CD4-positive, alpha-beta T cell (primary cell): ENCODE data around the gene DIP2C. TPM values are rescaled to one million over a fixed set of nuclear protein-coding genes. Genes with fewer than 3 reads are reported as not detected.

Experiments used
- ATAC-seq: fragments of 200-7000 bp; cut with Tn5 transposase; one replicate; pipeline ENCODE4 v1.10.0; 2022; ENCODE audit warnings: mild to moderate bottlenecking; ENCODE audit not compliant: poor library complexity
- CTCF ChIA-PET: fragments of 350-600 bp; sonication (Branson Sonifier 250); formaldehyde crosslinking; loops from one replicate; lab custom pipeline; 2021; ENCODE audit warnings: antibody characterized with exemption, inconsistent platforms; lab: Charles Lee
- POLR2A ChIA-PET: fragments of 350-600 bp; sonication (Branson Sonifier 250); formaldehyde crosslinking; loops from one replicate; lab custom pipeline; 2021; ENCODE audit warnings: antibody characterized with exemption, inconsistent platforms; lab: Charles Lee
- DNase-seq, 14 experiments: peaks; one replicate each; pipeline ENCODE4 v3.0.0-alpha.2; 2013 to 2020; ENCODE audit warnings: mixed read lengths in 2 of 14
- H3K27ac ChIP-seq, 2 donors: one replicate each; pipeline versions ENCODE4 v1.5.1 to v1.7.0; 2013; ENCODE audit warnings: low read length in 2 of 2, low read depth in 1 of 2, mild to moderate bottlenecking in 1 of 2
- H3K27me3 ChIP-seq, 2 experiments: 1 replicate in 1 of 2; 2 replicates in 1 of 2; pipeline versions ENCODE4 v1.6.1 to v1.7.0; 2013; ENCODE audit warnings: low read length in 2 of 2, control low read depth in 1 of 2, mild to moderate bottlenecking in 1 of 2, moderate library complexity in 1 of 2; ENCODE audit not compliant: insufficient read depth in 2 of 2, control insufficient read depth in 1 of 2
- H3K36me3 ChIP-seq: one replicate; pipeline ENCODE4 v1.6.1; 2013; ENCODE audit warnings: low read length, control low read depth; ENCODE audit not compliant: insufficient read depth
- H3K4me1 ChIP-seq: one replicate; pipeline ENCODE4 v1.6.1; 2013; ENCODE audit warnings: low read length, control low read depth; ENCODE audit not compliant: insufficient read depth
- H3K4me3 ChIP-seq: one replicate; pipeline ENCODE4 v1.5.1; 2013; ENCODE audit warnings: mild to moderate bottlenecking, low read length, moderate library complexity
- H3K9me3 ChIP-seq, 2 experiments: 1 replicate in 1 of 2; 2 replicates in 1 of 2; pipeline versions ENCODE4 v1.6.1 to v1.7.0; 2013; ENCODE audit warnings: low read length in 2 of 2, mild to moderate bottlenecking in 2 of 2, control low read depth in 1 of 2, moderate library complexity in 1 of 2; ENCODE audit not compliant: control insufficient read depth in 1 of 2, insufficient read depth in 1 of 2
- H3K27ac Mint-ChIP-seq: one replicate; pipeline ENCODE4 v1.8.0; 2020; ENCODE audit warnings: mixed read lengths
- H3K27me3 Mint-ChIP-seq: one replicate; pipeline ENCODE4 v1.8.0; 2021; ENCODE audit warnings: mixed read lengths
- H3K36me3 Mint-ChIP-seq: one replicate; pipeline ENCODE4 v1.8.0; 2021; ENCODE audit warnings: low read depth, mixed read lengths
- H3K4me1 Mint-ChIP-seq: one replicate; pipeline ENCODE4 v1.8.0; 2021; ENCODE audit warnings: low read depth, mixed read lengths
- H3K4me3 Mint-ChIP-seq: one replicate; pipeline ENCODE4 v1.8.0; 2020; ENCODE audit warnings: mild to moderate bottlenecking, mixed read lengths
- H3K9me3 Mint-ChIP-seq: one replicate; pipeline ENCODE4 v1.8.0; 2020; ENCODE audit warnings: mixed read lengths
- CTCF ChIP-seq: fragments of 200-600 bp; IDR thresholded peaks from one replicate; pipeline ENCODE4 v1.8.0; 2022; ENCODE audit warnings: antibody characterized with exemption, mild to moderate bottlenecking
- intact Hi-C, 2 experiments: fragments of 100-400 bp; cut with DNase I in 1 of 2; cut with micrococcal nuclease in 1 of 2; formaldehyde crosslinking; loops; one replicate each; pipeline versions ENCODE4 v1.15.1 to v1.9.0; 2023 to 2025; cut with DNase I, micrococcal nuclease
- total RNA-seq, 174 experiments: library from RNA in 2 of 174; stranded (reverse) in 2 of 174; gene quantifications; one replicate each; pipeline ENCODE4 v1.2.3 and lab custom pipeline; 2021 to 2026

Gene DIP2C
- total RNA-seq, 2 experiments from 2014 or later: 4.1 TPM

GRCh38 chr10:285216-285615 is 404.3 kb downstream of the DIP2C start:
- Mint-ChIP-seq H3K4me1 (peaks cover 7% of the 10 kb centered on the region), H3K36me3 (peaks cover 52% of the 10 kb centered on the region), H3K27me3 (no peaks in the 10 kb centered on the region), H3K9me3 (no peaks in the 10 kb centered on the region), H3K4me3 (no peak overlapping the region), H3K27ac (no peak overlapping the region)
- ChIA-PET CTCF (no interaction called here), POLR2A (no interaction called here)
- no peaks in the 10 kb centered on the region for H3K36me3 ChIP-seq
- TF ChIP-seq CTCF: no peak
- DNase-seq: no peak
- no peak for ATAC-seq
- no peaks in the 10 kb centered on the region for H3K27me3 ChIP-seq
- H3K4me1 ChIP-seq: no peaks in the 10 kb centered on the region
- no peak overlapping the region for H3K4me3 ChIP-seq
- H3K27ac ChIP-seq: no peak overlapping the region
- H3K9me3 ChIP-seq: peaks cover 0 to 5% of the 10 kb centered on the region in 2 experiments
- intact Hi-C loops: no loop called here

GRCh38 chr10:283916-284356 is 405.5 kb downstream of the DIP2C start:
- Mint-ChIP-seq H3K27me3 (no peaks in the 10 kb centered on the region), H3K27ac (no peak overlapping the region), H3K9me3 (no peaks in the 10 kb centered on the region), H3K4me3 (no peak overlapping the region), H3K36me3 (peaks cover 52% of the 10 kb centered on the region), H3K4me1 (peaks cover 7% of the 10 kb centered on the region)
- intact Hi-C loops: no loop called here
- DNase-seq (peak in 2 of 14 experiments; percentile 6 to 27), ATAC-seq (no peak)
- no peak overlapping the region for H3K4me3 ChIP-seq
- CTCF ChIA-PET: no interaction called here
- no peaks in the 10 kb centered on the region for H3K4me1 ChIP-seq
- H3K36me3 ChIP-seq: no peaks in the 10 kb centered on the region
- H3K27me3 ChIP-seq: no peaks in the 10 kb centered on the region
- H3K27ac ChIP-seq: no peak overlapping the region
- POLR2A ChIA-PET: no interaction called here
- no peak for TF ChIP-seq CTCF
- H3K9me3 ChIP-seq: peaks cover 0 to 5% of the 10 kb centered on the region in 2 experiments

DNA sequence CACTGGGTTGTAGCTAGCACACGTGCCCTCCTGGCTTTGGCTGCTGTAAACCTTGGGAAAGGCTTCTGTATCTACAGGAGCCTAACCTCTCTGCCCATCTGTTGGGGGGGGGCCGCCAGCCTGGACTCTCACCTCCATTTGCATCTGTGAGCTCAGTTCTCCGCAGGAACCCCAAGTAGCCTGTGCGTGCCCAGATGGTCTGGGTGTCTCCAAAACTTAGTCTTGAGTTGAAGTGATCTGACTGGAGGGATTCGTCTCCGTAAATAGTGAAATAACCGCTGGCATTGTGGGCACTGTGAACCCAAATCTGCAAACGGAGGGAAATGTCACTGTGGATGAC is 406.4 kb downstream of the DIP2C start:
- H3K27ac ChIP-seq: no peak overlapping the region
- ChIA-PET POLR2A (no interaction called here), CTCF (no interaction called here)
- no peak for ATAC-seq
- Mint-ChIP-seq H3K27ac (no peak overlapping the region), H3K9me3 (no peaks in the 10 kb centered on the region), H3K4me3 (no peak overlapping the region), H3K36me3 (peaks cover 49% of the 10 kb centered on the region), H3K4me1 (peaks cover 7% of the 10 kb centered on the region), H3K27me3 (no peaks in the 10 kb centered on the region)
- H3K36me3 ChIP-seq: no peaks in the 10 kb centered on the region
- H3K9me3 ChIP-seq: no peaks in the 10 kb centered on the region
- intact Hi-C loops: no loop called here
- TF ChIP-seq CTCF: no peak
- no peak for DNase-seq
- no peaks in the 10 kb centered on the region for H3K4me1 ChIP-seq
- H3K4me3 ChIP-seq: no peak overlapping the region
- no peaks in the 10 kb centered on the region for H3K27me3 ChIP-seq
